Measurements from ENCODE around the gene E2F4.

DNA sequence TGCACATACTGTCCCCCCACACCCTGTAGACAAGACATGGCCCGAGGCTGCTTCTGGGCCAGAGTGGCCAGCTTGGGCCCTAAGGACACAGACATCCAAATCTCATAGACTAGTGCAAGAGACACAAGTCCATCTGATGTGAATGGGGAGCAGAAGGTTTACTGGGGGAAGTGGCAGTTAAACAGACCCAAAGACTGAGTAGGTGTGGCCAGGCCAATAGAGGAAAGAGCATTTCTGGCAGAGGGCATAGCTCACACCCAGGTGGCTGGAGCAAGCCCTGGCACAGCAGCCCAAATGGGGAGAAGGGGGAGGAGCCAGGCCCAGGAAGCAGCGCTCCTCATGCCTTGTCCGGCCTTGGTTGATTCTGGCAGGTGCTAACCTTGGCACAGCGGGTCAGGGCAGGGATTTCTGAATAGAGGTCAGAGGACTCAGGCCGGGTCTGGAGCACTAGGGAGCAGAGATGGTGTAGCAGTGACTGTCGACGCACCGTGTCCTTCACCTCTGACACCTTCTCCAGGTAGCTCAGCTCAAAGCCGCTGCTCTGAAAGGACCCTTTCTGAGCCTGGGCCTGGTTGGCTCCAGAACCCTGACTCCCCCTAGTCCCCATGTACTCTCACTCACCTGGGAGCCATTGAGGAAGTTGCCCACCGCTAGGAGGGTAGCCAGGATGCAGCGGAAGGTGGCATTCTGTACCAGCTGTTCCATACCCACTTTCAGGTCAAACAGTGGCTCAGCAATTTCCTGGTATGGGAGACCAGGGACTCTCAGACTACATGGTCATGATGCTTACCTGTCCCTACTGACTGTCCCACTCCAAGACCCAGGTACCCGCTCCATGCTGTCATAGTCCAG is 39.1 kb downstream of the E2F4 start:
- TF ChIP-seq, protein P1, sequence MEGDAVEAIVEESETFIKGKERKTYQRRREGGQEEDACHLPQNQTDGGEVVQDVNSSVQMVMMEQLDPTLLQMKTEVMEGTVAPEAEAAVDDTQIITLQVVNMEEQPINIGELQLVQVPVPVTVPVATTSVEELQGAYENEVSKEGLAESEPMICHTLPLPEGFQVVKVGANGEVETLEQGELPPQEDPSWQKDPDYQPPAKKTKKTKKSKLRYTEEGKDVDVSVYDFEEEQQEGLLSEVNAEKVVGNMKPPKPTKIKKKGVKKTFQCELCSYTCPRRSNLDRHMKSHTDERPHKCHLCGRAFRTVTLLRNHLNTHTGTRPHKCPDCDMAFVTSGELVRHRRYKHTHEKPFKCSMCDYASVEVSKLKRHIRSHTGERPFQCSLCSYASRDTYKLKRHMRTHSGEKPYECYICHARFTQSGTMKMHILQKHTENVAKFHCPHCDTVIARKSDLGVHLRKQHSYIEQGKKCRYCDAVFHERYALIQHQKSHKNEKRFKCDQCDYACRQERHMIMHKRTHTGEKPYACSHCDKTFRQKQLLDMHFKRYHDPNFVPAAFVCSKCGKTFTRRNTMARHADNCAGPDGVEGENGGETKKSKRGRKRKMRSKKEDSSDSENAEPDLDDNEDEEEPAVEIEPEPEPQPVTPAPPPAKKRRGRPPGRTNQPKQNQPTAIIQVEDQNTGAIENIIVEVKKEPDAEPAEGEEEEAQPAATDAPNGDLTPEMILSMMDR (IDR thresholded peaks at IDR 0.05) = no peak
- TF ChIP-seq, protein P2, sequence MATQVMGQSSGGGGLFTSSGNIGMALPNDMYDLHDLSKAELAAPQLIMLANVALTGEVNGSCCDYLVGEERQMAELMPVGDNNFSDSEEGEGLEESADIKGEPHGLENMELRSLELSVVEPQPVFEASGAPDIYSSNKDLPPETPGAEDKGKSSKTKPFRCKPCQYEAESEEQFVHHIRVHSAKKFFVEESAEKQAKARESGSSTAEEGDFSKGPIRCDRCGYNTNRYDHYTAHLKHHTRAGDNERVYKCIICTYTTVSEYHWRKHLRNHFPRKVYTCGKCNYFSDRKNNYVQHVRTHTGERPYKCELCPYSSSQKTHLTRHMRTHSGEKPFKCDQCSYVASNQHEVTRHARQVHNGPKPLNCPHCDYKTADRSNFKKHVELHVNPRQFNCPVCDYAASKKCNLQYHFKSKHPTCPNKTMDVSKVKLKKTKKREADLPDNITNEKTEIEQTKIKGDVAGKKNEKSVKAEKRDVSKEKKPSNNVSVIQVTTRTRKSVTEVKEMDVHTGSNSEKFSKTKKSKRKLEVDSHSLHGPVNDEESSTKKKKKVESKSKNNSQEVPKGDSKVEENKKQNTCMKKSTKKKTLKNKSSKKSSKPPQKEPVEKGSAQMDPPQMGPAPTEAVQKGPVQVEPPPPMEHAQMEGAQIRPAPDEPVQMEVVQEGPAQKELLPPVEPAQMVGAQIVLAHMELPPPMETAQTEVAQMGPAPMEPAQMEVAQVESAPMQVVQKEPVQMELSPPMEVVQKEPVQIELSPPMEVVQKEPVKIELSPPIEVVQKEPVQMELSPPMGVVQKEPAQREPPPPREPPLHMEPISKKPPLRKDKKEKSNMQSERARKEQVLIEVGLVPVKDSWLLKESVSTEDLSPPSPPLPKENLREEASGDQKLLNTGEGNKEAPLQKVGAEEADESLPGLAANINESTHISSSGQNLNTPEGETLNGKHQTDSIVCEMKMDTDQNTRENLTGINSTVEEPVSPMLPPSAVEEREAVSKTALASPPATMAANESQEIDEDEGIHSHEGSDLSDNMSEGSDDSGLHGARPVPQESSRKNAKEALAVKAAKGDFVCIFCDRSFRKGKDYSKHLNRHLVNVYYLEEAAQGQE (IDR thresholded peaks at IDR 0.05; ENCODE audit: insufficient read depth in 1 of 2, low read depth in 2 of 2, low read length in 1 of 2) = no peak
- no peak for TF ChIP-seq TCF7L2 (IDR thresholded peaks at IDR 0.05; ENCODE audit: low read depth, low read length)

Data from Panc1 (cell line).